ENCODE measurements around the gene NF2. TPM values are rescaled to one million over a fixed set of nuclear protein-coding genes. Genes with fewer than 3 reads are reported as not detected.

The NF2 gene
- total RNA-seq, 1 experiment from 2014 or later: 50.9 TPM

DNA sequence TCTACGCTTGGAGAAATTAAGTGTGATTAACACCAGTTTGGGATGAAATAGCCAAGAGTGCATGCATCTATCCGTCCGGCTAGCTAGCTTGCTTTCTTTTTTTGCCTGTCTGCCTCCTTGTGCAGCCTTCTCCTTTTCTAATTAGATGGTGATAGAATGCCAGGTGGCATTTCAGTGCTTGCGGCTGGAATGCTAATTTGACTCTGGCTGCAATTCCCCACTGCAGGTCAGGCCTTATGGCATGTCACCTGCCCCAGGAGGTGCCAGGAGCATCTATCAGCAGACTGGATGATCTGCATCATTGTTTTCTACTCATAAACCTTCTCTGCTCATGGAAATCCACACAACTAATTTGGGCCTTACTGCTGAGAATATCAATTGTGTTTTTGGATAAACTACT lies 65.2 kb downstream of the NF2 start:
- Histone ChIP-seq H4K91ac (ENCODE audit: insufficient read length, low read depth, low read length) (no peak overlapping the region), H2BK15ac (ENCODE audit: low read depth, low read length) (no peak overlapping the region), H2BK20ac (ENCODE audit: low read depth, low read length, poor library complexity, severe bottlenecking) (no peak overlapping the region), H3K56ac (ENCODE audit: insufficient read length, low read depth, low read length) (no peak overlapping the region), H2BK12ac (ENCODE audit: insufficient read length, low read depth, low read length) (no peak overlapping the region), H2BK5ac (ENCODE audit: insufficient read length, low read length) (no peak overlapping the region), H2AFZ (ENCODE audit: low read length) (no peak overlapping the region), H3K79me2 (ENCODE audit: insufficient read depth, low read length) (no peaks in the 10 kb centered on the region), H3K23me2 (ENCODE audit: insufficient read length, low read depth, low read length, poor library complexity, severe bottlenecking) (no peaks in the 10 kb centered on the region), H3K4me2 (ENCODE audit: insufficient read depth, insufficient read length, low read length) (no peak overlapping the region), H2AK5ac (ENCODE audit: insufficient read length, low read length) (no peak overlapping the region), H3T11ph (ENCODE audit: low read length) (no peak overlapping the region), H4K5ac (ENCODE audit: insufficient read length, low read depth, low read length) (no peak overlapping the region), H3K9ac (ENCODE audit: extremely low read depth, insufficient read length, low read length) (no peak overlapping the region), H3K14ac (ENCODE audit: insufficient read depth, low read length) (no peak overlapping the region), H4K20me1 (ENCODE audit: control insufficient read depth, insufficient read depth, insufficient read length) (no peaks in the 10 kb centered on the region), H3K79me1 (ENCODE audit: insufficient read depth, low read depth, low read length, poor library complexity, severe bottlenecking) (no peaks in the 10 kb centered on the region), H3K23ac (ENCODE audit: insufficient read length, low read depth, low read length) (no peak overlapping the region), H3K18ac (ENCODE audit: insufficient read length, low read depth, low read length) (no peak overlapping the region), H3K9me3 (ENCODE audit: control insufficient read depth, low read depth, low read length) (no peaks in the 10 kb centered on the region), H3K4me1 (ENCODE audit: insufficient read depth, low read length) (no peaks in the 10 kb centered on the region), H4K8ac (replicated peaks; ENCODE audit: insufficient read length, low read depth, low read length) (no peak overlapping the region), H3K27me3 (ENCODE audit: insufficient read depth, low read length) (no peaks in the 10 kb centered on the region), H3K27ac (ENCODE audit: insufficient read length, low read depth, low read length) (no peak overlapping the region), H3K4ac (ENCODE audit: low read depth, low read length) (no peak overlapping the region), H2BK120ac (ENCODE audit: low read depth, low read length, poor library complexity, severe bottlenecking) (no peak overlapping the region)
- WGBS (ENCODE audit: extremely low coverage, insufficient read length, low lambda C conversion rate): no CpG with 5 or more reads among the region's 4 CpGs
- TF ChIP-seq, protein P1, sequence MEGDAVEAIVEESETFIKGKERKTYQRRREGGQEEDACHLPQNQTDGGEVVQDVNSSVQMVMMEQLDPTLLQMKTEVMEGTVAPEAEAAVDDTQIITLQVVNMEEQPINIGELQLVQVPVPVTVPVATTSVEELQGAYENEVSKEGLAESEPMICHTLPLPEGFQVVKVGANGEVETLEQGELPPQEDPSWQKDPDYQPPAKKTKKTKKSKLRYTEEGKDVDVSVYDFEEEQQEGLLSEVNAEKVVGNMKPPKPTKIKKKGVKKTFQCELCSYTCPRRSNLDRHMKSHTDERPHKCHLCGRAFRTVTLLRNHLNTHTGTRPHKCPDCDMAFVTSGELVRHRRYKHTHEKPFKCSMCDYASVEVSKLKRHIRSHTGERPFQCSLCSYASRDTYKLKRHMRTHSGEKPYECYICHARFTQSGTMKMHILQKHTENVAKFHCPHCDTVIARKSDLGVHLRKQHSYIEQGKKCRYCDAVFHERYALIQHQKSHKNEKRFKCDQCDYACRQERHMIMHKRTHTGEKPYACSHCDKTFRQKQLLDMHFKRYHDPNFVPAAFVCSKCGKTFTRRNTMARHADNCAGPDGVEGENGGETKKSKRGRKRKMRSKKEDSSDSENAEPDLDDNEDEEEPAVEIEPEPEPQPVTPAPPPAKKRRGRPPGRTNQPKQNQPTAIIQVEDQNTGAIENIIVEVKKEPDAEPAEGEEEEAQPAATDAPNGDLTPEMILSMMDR (conservative IDR thresholded peaks at IDR 0.05): no peak
- DNase-seq: no peak
- no peaks in the 10 kb centered on the region for H3K9me3 Mint-ChIP-seq
- peaks cover 5 to 42% (median 17%) of the 10 kb centered on the region in 3 experiments for H3K36me3 Mint-ChIP-seq (ENCODE audit: insufficient read depth in 1 of 3, low read depth in 3 of 3)
- H3K4me3 Mint-ChIP-seq: no peak overlapping the region
- H3K27me3 Mint-ChIP-seq (ENCODE audit: low read depth): no peaks in the 10 kb centered on the region
- no peak overlapping the region for H3K27ac Mint-ChIP-seq
- peaks cover 0 to 3% of the 10 kb centered on the region in 2 experiments; a peak in 1 of 4 replicates for H3K4me1 Mint-ChIP-seq

Data from H9 (cell line).